NCI-H1694 (cell line): ENCODE data around the gene RHPN2.
A peak's percentile ranks its signal among the peaks of the same experiment; 100 is the strongest.

Experiments
- DNase-seq: peaks from one replicate; lab custom pipeline; 2025; lab: John Stamatoyannopoulos, UW

RHPN2 gene

GRCh38 chr19:33064792-33065550 lies at the start of gene RHPN2:
Gene RHPN2, minus strand, starts transcription at chr19:33064888. Its CDS starts 36 bp downstream, at chr19:33064852.
- peak; percentile 25 for DNase-seq

DNA sequence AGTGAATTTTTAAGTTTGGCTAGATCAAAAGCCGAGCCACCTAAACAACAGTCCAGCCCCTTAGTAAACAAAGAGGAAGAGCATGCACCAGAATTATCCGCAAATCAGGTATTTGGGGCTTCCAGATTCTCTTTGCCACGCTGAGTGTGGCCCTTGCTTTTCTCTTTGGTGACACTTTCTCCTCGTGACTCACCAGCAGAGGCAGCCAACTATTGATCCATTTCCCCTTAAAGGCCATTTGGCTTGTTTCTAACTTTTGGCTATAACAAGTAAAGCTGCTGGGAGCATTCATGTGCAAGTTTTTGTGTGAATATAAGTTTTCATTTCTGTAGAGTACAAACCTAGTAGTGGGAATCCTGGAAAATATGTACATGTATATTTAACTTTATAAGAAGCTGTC lies 49.6 kb upstream of the RHPN2 start:
- DNase-seq = no peak

DNA sequence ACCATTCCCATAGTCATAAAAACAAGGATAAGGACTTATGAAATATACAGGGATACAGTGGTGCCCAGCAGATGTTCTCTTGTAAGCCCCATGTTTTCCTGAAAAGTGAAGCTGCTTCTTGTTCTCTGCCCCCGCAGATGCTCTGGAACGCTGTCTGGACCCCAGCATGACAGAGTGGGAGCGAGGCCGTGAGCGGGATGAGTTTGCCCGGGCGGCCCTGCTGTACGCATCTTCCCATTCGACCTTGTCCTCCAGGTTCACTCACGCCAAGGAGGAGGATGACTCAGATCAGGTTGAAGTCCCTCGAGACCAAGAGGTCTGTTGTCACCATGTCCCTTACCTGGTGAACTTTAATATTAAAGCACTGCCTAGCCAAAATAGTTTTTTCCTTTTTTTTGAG lies 46.9 kb upstream of the RHPN2 start:
- DNase-seq = no peak

DNA sequence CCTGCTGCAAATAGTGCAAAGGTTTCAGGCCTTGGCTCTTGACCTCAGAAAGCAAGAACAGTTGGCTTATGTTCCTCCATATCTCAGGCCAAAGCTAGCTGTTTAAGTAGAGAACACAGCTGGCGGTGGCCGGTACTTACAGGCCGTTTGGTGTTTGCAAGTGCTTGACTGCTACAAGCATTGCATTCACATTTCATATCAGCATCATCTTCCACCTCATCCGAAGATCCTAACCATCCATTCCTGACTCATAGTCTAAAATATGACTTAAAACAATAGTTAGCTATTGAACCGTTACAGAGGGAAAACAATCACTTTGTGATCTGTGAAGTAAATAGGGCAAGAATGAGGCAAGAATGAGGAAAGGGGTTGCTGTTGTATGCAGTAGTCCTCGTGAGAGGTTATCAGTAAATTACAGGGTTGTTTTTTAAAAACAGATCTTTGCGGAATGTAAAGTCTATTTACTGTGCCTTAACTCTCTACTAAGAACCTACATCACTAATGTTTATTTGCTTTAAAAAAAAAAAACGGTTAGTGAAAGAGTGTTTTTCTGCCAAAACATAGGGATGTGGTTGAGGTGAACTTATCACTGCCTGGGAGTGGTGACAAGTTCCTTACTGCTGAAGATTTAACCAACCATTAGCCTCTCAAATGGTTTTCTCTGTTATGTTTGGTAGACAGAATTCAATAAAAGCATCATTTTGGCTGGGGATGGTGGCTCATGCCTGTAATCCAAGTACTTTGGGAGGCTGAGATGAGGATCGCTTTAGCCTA lies 45.6 kb upstream of the RHPN2 start:
- DNase-seq = no peak

- DNase-seq = no peak
These were observed 43.5 kb upstream of the RHPN2 start for GRCh38 chr19:33108161-33108560.

- no peak for DNase-seq
These were observed 38.2 kb upstream of the RHPN2 start for GRCh38 chr19:33102893-33103292.

DNA sequence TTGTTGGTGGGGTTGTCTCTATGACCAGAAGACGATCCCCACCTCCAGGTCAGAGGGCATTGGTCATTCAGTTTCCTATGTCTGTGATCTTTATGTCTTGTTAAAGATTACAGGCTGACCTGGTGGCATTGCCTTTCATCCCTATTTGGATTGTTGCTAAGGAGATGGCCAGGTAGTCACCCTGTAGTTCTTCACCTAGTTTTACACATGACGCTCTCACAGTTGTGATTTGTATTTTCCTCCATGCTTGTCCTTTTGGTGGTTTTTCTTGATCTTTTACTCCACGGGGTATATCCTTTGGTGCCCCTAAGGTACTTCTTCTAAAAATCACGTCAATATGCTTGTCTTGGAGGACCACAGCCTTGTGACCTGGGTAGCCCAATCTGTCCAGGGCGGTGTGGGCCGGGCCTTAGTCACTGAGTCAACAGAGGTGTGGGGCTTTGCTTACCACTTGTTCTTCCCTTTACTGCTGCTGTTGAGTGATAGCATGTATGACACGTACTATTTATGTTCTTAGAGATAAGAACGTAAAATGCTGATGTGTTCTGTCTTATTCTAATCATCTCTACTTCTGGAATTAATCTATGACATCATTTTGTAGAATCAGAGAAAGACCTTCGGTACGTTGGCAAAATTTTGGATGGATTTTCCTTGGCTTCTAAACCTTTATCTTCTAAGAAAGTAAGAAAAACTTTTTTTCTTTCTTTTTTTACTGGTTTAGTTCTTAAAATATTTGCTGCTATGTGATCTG lies 36.4 kb upstream of the RHPN2 start:
- DNase-seq = no peak

DNA sequence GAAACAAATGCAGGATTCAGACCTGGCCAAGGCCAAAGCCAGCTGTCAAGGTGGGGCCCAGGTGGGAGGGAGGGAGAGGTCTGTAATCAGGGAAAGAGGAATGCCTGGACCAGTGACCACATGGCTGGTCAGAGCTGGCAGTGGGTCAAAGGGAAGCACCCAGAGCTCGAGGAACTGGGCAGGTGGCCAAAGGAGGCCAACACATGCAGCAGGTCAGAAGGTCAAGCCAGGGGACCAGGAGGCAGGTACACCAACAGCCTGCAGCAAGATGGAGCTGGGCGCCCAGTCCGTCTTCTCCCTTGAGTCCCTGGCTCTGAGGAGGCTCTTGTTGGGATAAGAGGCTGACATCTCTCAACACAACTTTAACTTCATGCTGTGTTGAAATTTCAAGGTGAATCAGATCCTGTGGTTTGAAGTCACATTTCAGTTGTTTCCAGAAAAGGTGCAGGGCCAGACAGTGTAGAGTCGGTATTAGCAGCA lies 33.4 kb upstream of the RHPN2 start:
- DNase-seq = no peak

- no peak for DNase-seq
These were observed 31.3 kb upstream of the RHPN2 start for GRCh38 chr19:33096005-33096404.

GRCh38 chr19:33094436-33095067 lies 29.9 kb upstream of the RHPN2 start:
- no peak for DNase-seq

DNA sequence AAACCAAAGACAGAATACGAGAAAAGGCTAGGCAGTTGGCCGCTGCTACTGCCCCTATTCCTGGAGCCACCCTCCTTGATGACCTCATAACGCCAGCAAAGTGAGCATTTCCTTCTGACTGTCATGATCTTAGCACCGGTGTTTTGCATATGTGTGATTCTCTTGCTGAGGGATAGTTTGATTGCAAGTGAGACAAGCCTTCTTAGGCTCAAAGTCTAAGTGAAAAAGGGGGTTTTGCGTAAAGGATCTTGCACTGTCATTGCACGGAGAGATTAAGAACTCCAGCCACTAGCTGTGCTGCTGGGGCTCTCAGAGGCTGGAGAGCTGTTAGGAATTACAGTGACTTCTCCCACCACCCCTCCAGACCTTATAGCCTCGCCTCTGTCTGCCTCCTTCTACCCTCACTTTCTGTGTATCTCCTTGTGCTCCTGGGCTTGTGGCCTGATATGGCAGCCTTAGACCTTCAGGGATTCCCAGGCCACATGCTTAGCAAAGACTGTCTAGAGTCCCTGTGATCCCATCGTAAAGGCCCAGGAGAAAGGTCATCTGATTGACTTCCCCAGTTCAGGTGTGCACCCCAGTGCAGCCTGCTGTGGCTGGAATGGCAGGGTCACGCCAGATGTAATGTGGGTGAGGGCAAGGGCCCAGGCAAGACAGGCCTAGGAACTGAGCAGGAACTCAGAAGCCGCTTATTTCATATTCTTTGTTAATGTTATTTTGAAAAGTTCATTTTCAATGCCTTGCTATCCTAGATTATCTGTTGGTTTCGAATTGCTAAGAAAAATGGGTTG lies 28.9 kb upstream of the RHPN2 start:
- no peak for DNase-seq

GRCh38 chr19:33090179-33090578 lies 25.5 kb upstream of the RHPN2 start:
- DNase-seq = no peak

DNA sequence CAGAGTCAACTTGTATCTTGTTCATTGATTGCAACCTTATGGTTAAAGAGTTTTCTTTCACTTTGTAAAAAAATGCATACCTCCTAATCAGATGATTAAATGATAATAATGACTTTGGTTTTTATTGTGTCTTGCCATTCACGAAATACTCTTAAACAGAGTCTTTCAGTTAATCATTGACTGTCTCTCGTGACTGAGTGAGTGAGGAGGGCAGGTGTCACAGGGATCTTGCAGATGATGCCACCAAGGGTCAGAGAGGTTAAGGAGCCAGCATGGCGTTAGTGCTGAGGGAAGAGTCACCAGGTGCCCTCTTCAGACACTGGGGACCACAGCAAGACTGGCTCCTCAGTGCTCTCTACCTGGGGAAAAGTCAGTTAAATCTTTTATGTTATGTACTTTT lies 24.3 kb upstream of the RHPN2 start:
- DNase-seq = no peak

GRCh38 chr19:33086955-33087354 lies 22.3 kb upstream of the RHPN2 start:
- DNase-seq = no peak

DNA sequence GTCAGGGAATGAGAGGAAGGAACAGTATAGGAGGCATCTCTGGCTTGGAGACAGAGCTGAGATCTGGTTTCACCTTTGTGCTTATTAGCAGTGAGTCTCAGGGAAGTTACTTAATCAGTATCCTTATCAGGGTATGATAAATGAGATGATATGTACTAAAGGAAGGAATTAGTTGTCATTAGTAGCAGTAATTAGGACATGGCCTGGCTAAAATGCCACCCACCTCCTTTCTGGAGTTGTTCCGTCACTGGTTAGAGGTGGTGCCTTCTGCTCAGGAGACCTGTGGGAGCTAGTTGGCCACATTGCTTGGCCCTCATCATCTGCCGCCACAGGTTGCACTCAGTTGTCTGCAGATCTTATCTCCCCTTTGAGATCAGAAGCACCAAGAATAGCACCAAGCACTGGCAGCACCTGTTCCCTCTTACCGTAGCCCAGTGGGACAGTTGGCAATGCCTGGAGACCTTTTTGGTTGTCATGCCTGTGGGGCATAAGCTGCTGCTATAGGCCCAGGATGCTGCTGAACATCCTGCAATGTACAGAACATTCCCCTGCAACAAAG lies 21.0 kb upstream of the RHPN2 start:
- no peak for DNase-seq

DNA sequence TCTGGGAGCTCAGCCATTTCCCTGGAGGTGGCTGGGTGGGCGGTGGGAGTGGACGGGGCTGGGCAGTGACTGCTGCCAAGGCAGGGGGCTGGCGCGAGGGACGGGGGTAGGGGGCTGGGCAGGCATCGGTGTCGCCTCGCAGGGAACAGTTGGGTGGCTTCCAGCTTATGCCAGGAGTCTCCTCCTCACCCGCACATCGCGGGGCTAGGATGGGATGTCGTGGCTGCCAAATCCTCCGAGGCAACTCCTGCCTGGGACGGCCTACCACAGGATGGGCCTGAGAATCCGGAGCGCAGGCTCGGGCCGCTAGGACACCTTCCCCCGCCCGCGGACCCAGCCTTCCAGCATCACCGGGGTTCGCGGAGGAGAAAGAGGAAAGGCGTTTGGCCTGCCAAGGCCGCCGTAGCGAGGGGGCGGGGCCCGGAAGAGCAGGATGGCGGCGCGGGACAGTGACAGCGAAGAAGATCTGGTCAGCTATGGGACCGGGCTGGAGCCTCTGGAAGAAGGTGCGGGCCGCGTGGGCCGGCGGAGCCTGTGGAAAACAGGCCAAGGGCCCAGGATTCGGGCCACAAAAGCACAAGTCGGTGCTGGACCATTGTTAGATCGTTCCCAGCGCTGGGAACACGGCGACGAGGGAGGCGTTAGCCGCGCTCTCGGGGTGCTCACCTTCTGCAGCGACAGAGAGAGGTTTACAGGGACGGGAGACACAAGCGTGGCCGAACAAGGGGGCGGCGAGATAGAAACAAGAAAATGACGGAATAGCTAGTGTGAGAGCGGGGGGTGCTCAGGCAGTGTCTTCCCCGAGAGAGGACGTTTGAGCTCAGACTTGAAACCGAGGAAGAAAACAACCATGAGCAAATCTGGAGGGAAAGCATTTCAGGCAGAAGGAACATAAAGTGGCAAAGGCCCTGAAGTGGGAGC lies 16.3 kb upstream of the RHPN2 start, which contains the start of gene GPATCH1:
Gene GPATCH1, plus strand, starts transcription at position 421 of the 921 bp plus-strand sequence. Its CDS starts 13 bp downstream, at position 434.
- DNase-seq = peak; percentile 63

GRCh38 chr19:33075519-33075918 lies 10.8 kb upstream of the RHPN2 start:
- DNase-seq = no peak

- DNase-seq = no peak
These were observed 7.2 kb upstream of the RHPN2 start for GRCh38 chr19:33071887-33072286.

DNA sequence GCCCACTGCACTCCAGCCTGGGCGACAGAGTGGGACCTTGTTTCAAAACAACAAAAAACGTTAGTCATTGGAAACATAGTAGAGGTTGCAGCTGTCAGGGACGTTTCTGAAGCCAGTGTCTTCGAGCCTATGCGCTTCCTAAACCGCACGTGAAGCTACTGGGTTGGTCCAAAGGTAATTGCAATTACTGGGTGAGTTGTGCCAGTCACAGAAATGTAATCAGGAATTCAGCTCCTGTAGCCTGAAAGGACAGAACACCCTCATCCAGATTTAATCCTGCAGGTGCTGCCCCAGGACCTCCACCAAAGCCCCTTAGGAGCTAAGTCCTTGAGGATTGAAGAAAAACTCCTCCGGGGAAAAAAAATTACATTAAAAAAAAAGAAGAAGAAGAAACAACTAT lies 2.4 kb upstream of the RHPN2 start:
- no peak for DNase-seq

DNA sequence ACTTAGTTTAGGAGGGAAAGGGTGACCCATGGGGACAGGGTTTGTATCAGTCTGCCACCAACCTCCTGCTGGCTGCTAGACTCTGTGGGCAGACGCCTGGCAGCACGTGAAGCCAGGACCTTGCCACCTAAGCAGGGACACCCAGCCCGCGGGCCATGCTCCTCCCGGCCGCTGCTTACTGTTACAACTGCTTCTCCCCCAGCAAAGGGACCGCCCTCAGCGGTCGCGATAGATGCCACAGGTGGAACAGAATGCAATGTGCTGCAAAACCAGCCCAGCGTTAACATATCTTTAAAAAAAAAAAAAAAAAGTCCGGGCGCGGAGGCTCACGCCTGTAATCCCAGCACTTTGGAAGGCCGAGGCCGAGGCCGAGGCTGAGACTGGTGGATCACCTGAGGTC lies 1.9 kb upstream of the RHPN2 start:
- no peak for DNase-seq
